IPS-18a (cell line): Measurements from ENCODE around the gene HEPN1.
"Not testable (repeated sequence)": the region's sequence is repeated elsewhere in the genome, so short reads cannot be mapped to it uniquely, and the experiment has no call there.

ENCODE experiments used
- H3K27ac ChIP-seq: one replicate; pipeline ENCODE4 v1.5.1; 2013; ENCODE audit warnings: low read length
- H3K27me3 ChIP-seq: one replicate; pipeline ENCODE4 v1.6.1; 2013; ENCODE audit warnings: mild to moderate bottlenecking, low read length; ENCODE audit not compliant: control insufficient read depth, insufficient read depth
- H3K36me3 ChIP-seq: one replicate; pipeline ENCODE4 v1.6.1; 2013; ENCODE audit warnings: low read depth, low read length; ENCODE audit not compliant: control insufficient read depth
- H3K4me1 ChIP-seq: one replicate; pipeline ENCODE4 v1.6.1; 2013; ENCODE audit warnings: low read depth, low read length; ENCODE audit not compliant: control insufficient read depth
- H3K4me3 ChIP-seq: one replicate; pipeline ENCODE4 v1.5.1; 2013; ENCODE audit warnings: low read length
- H3K9ac ChIP-seq: one replicate; pipeline ENCODE4 v1.6.1; 2013; ENCODE audit warnings: mild to moderate bottlenecking, low read length, moderate library complexity
- H3K9me3 ChIP-seq: one replicate; pipeline ENCODE4 v1.6.1; 2013; ENCODE audit warnings: low read depth, low read length; ENCODE audit not compliant: control insufficient read depth

HEPN1 gene

GRCh38 chr11:124951341-124951740 is 32.3 kb downstream of the HEPN1 start:
- Histone ChIP-seq H3K4me3 (no peak overlapping the region), H3K4me1 (peaks cover 12% of the 10 kb centered on the region)

GRCh38 chr11:124953753-124954589 is 34.9 kb downstream of the HEPN1 start, which contains the start of gene CCDC15:
Gene CCDC15, plus strand, starts transcription at chr11:124954202. Its CDS starts 531 bp downstream, at chr11:124954733.
- Histone ChIP-seq H3K36me3 (no peaks in the 10 kb centered on the region), H3K27me3 (peaks cover 14% of the 10 kb centered on the region), H3K4me1 (peaks cover 12% of the 10 kb centered on the region), H3K9ac (peak within 1 kb of the TSS; percentile 53), H3K27ac (peak within 1 kb of the TSS; percentile 10), H3K4me3 (peak within 1 kb of the TSS; percentile 71), H3K9me3 (no peaks in the 10 kb centered on the region)

More at GRCh38 chr11:124951341-124951740, 32.3 kb downstream of the HEPN1 start:
- Histone ChIP-seq H3K9me3 (no peaks in the 10 kb centered on the region), H3K9ac (no peak overlapping the region), H3K36me3 (no peaks in the 10 kb centered on the region), H3K27ac (no peak overlapping the region), H3K27me3 (peaks cover 14% of the 10 kb centered on the region)

- no peaks in the 10 kb centered on the region for H3K36me3 ChIP-seq
- peaks cover 12% of the 10 kb centered on the region for H3K4me1 ChIP-seq
- H3K9me3 ChIP-seq, result no peaks in the 10 kb centered on the region
- peak overlapping the region; percentile 71 for H3K4me3 ChIP-seq
- H3K27ac ChIP-seq, result no peak overlapping the region
- H3K27me3 ChIP-seq, result peaks cover 14% of the 10 kb centered on the region
- H3K9ac ChIP-seq, result peak overlapping the region; percentile 31
Measured at GRCh38 chr11:124954590-124954955, 35.5 kb downstream of the HEPN1 start.

- Histone ChIP-seq H3K27me3 (peaks cover 14% of the 10 kb centered on the region), H3K27ac (no peak overlapping the region), H3K9ac (no peak overlapping the region), H3K4me1 (peaks cover 12% of the 10 kb centered on the region), H3K9me3 (no peaks in the 10 kb centered on the region), H3K4me3 (no peak overlapping the region), H3K36me3 (no peaks in the 10 kb centered on the region)
Measured at GRCh38 chr11:124955035-124955434, 36.0 kb downstream of the HEPN1 start.

GRCh38 chr11:124961972-124962609 is 43.0 kb downstream of the HEPN1 start:
- Histone ChIP-seq H3K9ac (no peak overlapping the region), H3K36me3 (no peaks in the 10 kb centered on the region), H3K27me3 (no peaks in the 10 kb centered on the region), H3K4me3 (no peak overlapping the region), H3K4me1 (no peaks in the 10 kb centered on the region), H3K27ac (no peak overlapping the region), H3K9me3 (no peaks in the 10 kb centered on the region)

GRCh38 chr11:124968197-124968596 is 49.1 kb downstream of the HEPN1 start:
- not testable (repeated sequence) for H3K9ac ChIP-seq, H3K9me3 ChIP-seq, H3K4me1 ChIP-seq, H3K27ac ChIP-seq, H3K4me3 ChIP-seq, H3K36me3 ChIP-seq, H3K27me3 ChIP-seq
